ENCODE results near the gene EEIG2.

EEIG2 gene

GRCh38 chr1:108565081-108565480, 5.2 kb downstream of the EEIG2 start:
- Histone ChIP-seq H3K14ac (ENCODE audit: low read length in 2 of 2) (no peak overlapping the region), H3K4me2 (ENCODE audit: low read length, poor library complexity, severe bottlenecking) (no peak overlapping the region), H3K36me3 (ENCODE audit: control insufficient read depth in 1 of 2, insufficient read depth in 2 of 2, low read depth in 1 of 2, low read length in 2 of 2) (no peaks in the 10 kb centered on the region), H2BK15ac (ENCODE audit: low read depth, poor library complexity, severe bottlenecking) (no peak overlapping the region), H3K4ac (ENCODE audit: low read depth in 1 of 2, low read length in 2 of 2) (no peak overlapping the region), H2BK5ac (ENCODE audit: low read depth, low read length, poor library complexity, severe bottlenecking) (no peak overlapping the region), H3K9ac (ENCODE audit: low read length) (no peak overlapping the region), H3K27ac (ENCODE audit: low read length, poor library complexity, severe bottlenecking) (no peak overlapping the region), H3K4me3 (ENCODE audit: insufficient read depth in 1 of 2, low read depth in 1 of 2, low read length in 2 of 2) (no peak overlapping the region), H3K79me1 (replicated peaks; ENCODE audit: low read length, poor library complexity, severe bottlenecking) (peaks cover 26% of the 10 kb centered on the region), H2AFZ (ENCODE audit: low read depth, low read length) (no peak overlapping the region), H3K18ac (ENCODE audit: low read depth in 1 of 2, low read length in 2 of 2) (no peak overlapping the region), H2BK120ac (ENCODE audit: low read depth, low read length) (no peak overlapping the region), H3K23ac (ENCODE audit: low read length in 2 of 2) (no peak overlapping the region), H3K27me3 (ENCODE audit: control insufficient read depth in 1 of 2, insufficient read depth in 1 of 2, low read length in 2 of 2) (no peaks in the 10 kb centered on the region), H3K4me1 (ENCODE audit: control insufficient read depth, insufficient read depth, low read depth, low read length) (peaks cover 5% of the 10 kb centered on the region), H4K91ac (ENCODE audit: low read length) (no peak overlapping the region), H3K9me3 (ENCODE audit: control insufficient read depth, low read length) (no peaks in the 10 kb centered on the region), H4K8ac (ENCODE audit: low read length) (no peak overlapping the region), H2BK12ac (ENCODE audit: low read length in 2 of 2) (no peak overlapping the region), H2AK5ac (ENCODE audit: low read length, severe bottlenecking) (no peak overlapping the region)
- 97% methylated on average over 5 of the region's 6 CpGs for WGBS
- DNase-seq = no peak

GRCh38 chr1:108565512-108565911, 5.6 kb downstream of the EEIG2 start:
- no peak overlapping the region for H4K91ac ChIP-seq (ENCODE audit: low read length)
- no peak overlapping the region for H4K8ac ChIP-seq (ENCODE audit: low read length)
- H3K9me3 ChIP-seq (ENCODE audit: control insufficient read depth, low read length) = no peaks in the 10 kb centered on the region
- no peak overlapping the region for H3K27ac ChIP-seq (ENCODE audit: low read length, poor library complexity, severe bottlenecking)
- H3K4me3 ChIP-seq (ENCODE audit: insufficient read depth in 1 of 2, low read depth in 1 of 2, low read length in 2 of 2) = no peak overlapping the region
- no peaks in the 10 kb centered on the region for H3K36me3 ChIP-seq (ENCODE audit: control insufficient read depth in 1 of 2, insufficient read depth in 2 of 2, low read depth in 1 of 2, low read length in 2 of 2)
- no peak overlapping the region for H3K4me2 ChIP-seq (ENCODE audit: low read length, poor library complexity, severe bottlenecking)
- H3K79me1 ChIP-seq (replicated peaks; ENCODE audit: low read length, poor library complexity, severe bottlenecking) = peaks cover 29% of the 10 kb centered on the region
- H3K9ac ChIP-seq (ENCODE audit: low read length) = no peak overlapping the region
- H3K18ac ChIP-seq (ENCODE audit: low read depth in 1 of 2, low read length in 2 of 2) = no peak overlapping the region
- H2BK120ac ChIP-seq (ENCODE audit: low read depth, low read length) = no peak overlapping the region
- no peak overlapping the region for H2AK5ac ChIP-seq (ENCODE audit: low read length, severe bottlenecking)
- H3K4me1 ChIP-seq (ENCODE audit: control insufficient read depth, insufficient read depth, low read depth, low read length) = peaks cover 4% of the 10 kb centered on the region
- no peak overlapping the region for H3K14ac ChIP-seq (ENCODE audit: low read length in 2 of 2)
- H3K27me3 ChIP-seq (ENCODE audit: control insufficient read depth in 1 of 2, insufficient read depth in 1 of 2, low read length in 2 of 2) = no peaks in the 10 kb centered on the region
- no peak overlapping the region for H2BK12ac ChIP-seq (ENCODE audit: low read length in 2 of 2)
- no peak overlapping the region for H2AFZ ChIP-seq (ENCODE audit: low read depth, low read length)
- no peak overlapping the region for H3K4ac ChIP-seq (ENCODE audit: low read depth in 1 of 2, low read length in 2 of 2)
- H2BK5ac ChIP-seq (ENCODE audit: low read depth, low read length, poor library complexity, severe bottlenecking) = no peak overlapping the region
- no peak for DNase-seq
- H2BK15ac ChIP-seq (ENCODE audit: low read depth, poor library complexity, severe bottlenecking) = no peak overlapping the region
- no CpG with 5 or more reads among the region's 1 CpG for WGBS
- H3K23ac ChIP-seq (ENCODE audit: low read length in 2 of 2) = no peak overlapping the region

GRCh38 chr1:108568589-108568988, 8.7 kb downstream of the EEIG2 start:
- H3K9ac ChIP-seq (ENCODE audit: low read length) = no peak overlapping the region
- H4K91ac ChIP-seq (ENCODE audit: low read length) = no peak overlapping the region
- no peaks in the 10 kb centered on the region for H3K27me3 ChIP-seq (ENCODE audit: control insufficient read depth in 1 of 2, insufficient read depth in 1 of 2, low read length in 2 of 2)
- no peaks in the 10 kb centered on the region for H3K9me3 ChIP-seq (ENCODE audit: control insufficient read depth, low read length)
- H3K79me1 ChIP-seq (replicated peaks; ENCODE audit: low read length, poor library complexity, severe bottlenecking) = peaks cover 25% of the 10 kb centered on the region
- DNase-seq = no peak
- H2BK120ac ChIP-seq (ENCODE audit: low read depth, low read length) = no peak overlapping the region
- H2BK15ac ChIP-seq (ENCODE audit: low read depth, poor library complexity, severe bottlenecking) = no peak overlapping the region
- H2AK5ac ChIP-seq (ENCODE audit: low read length, severe bottlenecking) = no peak overlapping the region
- H2BK12ac ChIP-seq (ENCODE audit: low read length in 2 of 2) = no peak overlapping the region
- H4K8ac ChIP-seq (ENCODE audit: low read length) = no peak overlapping the region
- H3K4me2 ChIP-seq (ENCODE audit: low read length, poor library complexity, severe bottlenecking) = no peak overlapping the region
- H3K14ac ChIP-seq (ENCODE audit: low read length in 2 of 2) = peak overlapping the region in 1 of 2 experiments; percentile 55
- H3K27ac ChIP-seq (ENCODE audit: low read length, poor library complexity, severe bottlenecking) = no peak overlapping the region
- H2BK5ac ChIP-seq (ENCODE audit: low read depth, low read length, poor library complexity, severe bottlenecking) = no peak overlapping the region
- no peaks in the 10 kb centered on the region for H3K4me1 ChIP-seq (ENCODE audit: control insufficient read depth, insufficient read depth, low read depth, low read length)
- no peak overlapping the region for H3K23ac ChIP-seq (ENCODE audit: low read length in 2 of 2)
- no peaks in the 10 kb centered on the region for H3K36me3 ChIP-seq (ENCODE audit: control insufficient read depth in 1 of 2, insufficient read depth in 2 of 2, low read depth in 1 of 2, low read length in 2 of 2)
- peak overlapping the region in 1 of 2 experiments; percentile 22 for H3K4ac ChIP-seq (ENCODE audit: low read depth in 1 of 2, low read length in 2 of 2)
- H2AFZ ChIP-seq (ENCODE audit: low read depth, low read length) = no peak overlapping the region
- no peak overlapping the region for H3K4me3 ChIP-seq (ENCODE audit: insufficient read depth in 1 of 2, low read depth in 1 of 2, low read length in 2 of 2)
- H3K18ac ChIP-seq (ENCODE audit: low read depth in 1 of 2, low read length in 2 of 2) = peak overlapping the region in 1 of 2 experiments; percentile 66
- WGBS = no CpG with 5 or more reads among the region's 2 CpGs

GRCh38 chr1:108569097-108569728, 9.3 kb downstream of the EEIG2 start:
- 83% methylated on average over 3 of the region's 3 CpGs for WGBS
- Histone ChIP-seq H4K91ac (ENCODE audit: low read length) (no peak overlapping the region), H2BK120ac (ENCODE audit: low read depth, low read length) (no peak overlapping the region), H3K36me3 (ENCODE audit: control insufficient read depth in 1 of 2, insufficient read depth in 2 of 2, low read depth in 1 of 2, low read length in 2 of 2) (no peaks in the 10 kb centered on the region), H3K9me3 (ENCODE audit: control insufficient read depth, low read length) (no peaks in the 10 kb centered on the region), H3K27me3 (ENCODE audit: control insufficient read depth in 1 of 2, insufficient read depth in 1 of 2, low read length in 2 of 2) (no peaks in the 10 kb centered on the region), H3K18ac (ENCODE audit: low read depth in 1 of 2, low read length in 2 of 2) (no peak overlapping the region), H3K9ac (ENCODE audit: low read length) (no peak overlapping the region), H2BK15ac (ENCODE audit: low read depth, poor library complexity, severe bottlenecking) (no peak overlapping the region), H3K27ac (ENCODE audit: low read length, poor library complexity, severe bottlenecking) (no peak overlapping the region), H3K4me1 (ENCODE audit: control insufficient read depth, insufficient read depth, low read depth, low read length) (no peaks in the 10 kb centered on the region), H3K4me2 (ENCODE audit: low read length, poor library complexity, severe bottlenecking) (no peak overlapping the region), H4K8ac (ENCODE audit: low read length) (no peak overlapping the region), H3K4ac (ENCODE audit: low read depth in 1 of 2, low read length in 2 of 2) (no peak overlapping the region), H3K4me3 (ENCODE audit: insufficient read depth in 1 of 2, low read depth in 1 of 2, low read length in 2 of 2) (no peak overlapping the region), H3K23ac (ENCODE audit: low read length in 2 of 2) (no peak overlapping the region), H3K14ac (ENCODE audit: low read length in 2 of 2) (no peak overlapping the region), H2AFZ (ENCODE audit: low read depth, low read length) (no peak overlapping the region), H2BK5ac (ENCODE audit: low read depth, low read length, poor library complexity, severe bottlenecking) (no peak overlapping the region), H3K79me1 (replicated peaks; ENCODE audit: low read length, poor library complexity, severe bottlenecking) (peaks cover 25% of the 10 kb centered on the region), H2AK5ac (ENCODE audit: low read length, severe bottlenecking) (no peak overlapping the region), H2BK12ac (ENCODE audit: low read length in 2 of 2) (no peak overlapping the region)
- no peak for DNase-seq

All from mesenchymal stem cell (in vitro differentiated cells and primary cell).